Keratinocyte (primary cell): ENCODE results near the gene SP110.

Experiments used
- EZH2 ChIP-seq: IDR thresholded peaks from one replicate; pipeline ENCODE4 v1.6.1; 2012; ENCODE audit warnings: inconsistent platforms, mild to moderate bottlenecking, low read length, moderate library complexity
- TF ChIP-seq, protein P1 (sequence below), 3 experiments: IDR thresholded peaks in 1 of 3; conservative IDR thresholded peaks in 1 of 3; optimal IDR thresholded peaks in 1 of 3; 2 replicates in 2 of 3; 3 replicates in 1 of 3; pipeline versions ENCODE3 to v1.5.1; 2011; ENCODE audit warnings: low read length in 3 of 3, mild to moderate bottlenecking in 3 of 3, moderate library complexity in 2 of 3, control low read depth in 1 of 3, inconsistent platforms in 1 of 3; ENCODE audit not compliant: insufficient read depth in 2 of 3; ENCODE audit errors: extremely low read depth in 1 of 3

DNA sequence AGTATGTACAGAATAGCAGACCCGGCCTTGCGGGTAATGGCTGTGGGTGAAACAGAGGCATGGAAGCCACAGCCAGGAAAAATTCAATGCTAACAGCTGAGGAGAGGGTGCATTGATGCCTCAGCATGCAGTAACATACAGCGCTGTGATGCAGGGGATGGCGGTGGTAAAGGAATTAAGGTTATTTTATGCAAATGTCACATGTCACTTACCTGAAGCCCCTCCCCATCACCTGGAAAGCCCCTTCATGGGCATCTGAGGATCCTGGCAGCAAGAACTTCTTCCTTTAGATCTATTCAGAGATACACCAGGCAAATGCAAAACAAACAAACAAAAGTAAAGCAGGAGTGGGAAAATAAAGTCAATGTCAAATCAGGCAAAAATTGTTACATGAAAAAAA lies 1.7 kb upstream of the SP110 start:
- TF ChIP-seq, protein P1, sequence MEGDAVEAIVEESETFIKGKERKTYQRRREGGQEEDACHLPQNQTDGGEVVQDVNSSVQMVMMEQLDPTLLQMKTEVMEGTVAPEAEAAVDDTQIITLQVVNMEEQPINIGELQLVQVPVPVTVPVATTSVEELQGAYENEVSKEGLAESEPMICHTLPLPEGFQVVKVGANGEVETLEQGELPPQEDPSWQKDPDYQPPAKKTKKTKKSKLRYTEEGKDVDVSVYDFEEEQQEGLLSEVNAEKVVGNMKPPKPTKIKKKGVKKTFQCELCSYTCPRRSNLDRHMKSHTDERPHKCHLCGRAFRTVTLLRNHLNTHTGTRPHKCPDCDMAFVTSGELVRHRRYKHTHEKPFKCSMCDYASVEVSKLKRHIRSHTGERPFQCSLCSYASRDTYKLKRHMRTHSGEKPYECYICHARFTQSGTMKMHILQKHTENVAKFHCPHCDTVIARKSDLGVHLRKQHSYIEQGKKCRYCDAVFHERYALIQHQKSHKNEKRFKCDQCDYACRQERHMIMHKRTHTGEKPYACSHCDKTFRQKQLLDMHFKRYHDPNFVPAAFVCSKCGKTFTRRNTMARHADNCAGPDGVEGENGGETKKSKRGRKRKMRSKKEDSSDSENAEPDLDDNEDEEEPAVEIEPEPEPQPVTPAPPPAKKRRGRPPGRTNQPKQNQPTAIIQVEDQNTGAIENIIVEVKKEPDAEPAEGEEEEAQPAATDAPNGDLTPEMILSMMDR (optimal IDR thresholded peaks at IDR 0.05 in 1 of 3, IDR thresholded peaks at IDR 0.05 in 1 of 3, conservative IDR thresholded peaks at IDR 0.05 in 1 of 3; ENCODE audit: extremely low read depth in 1 of 3, insufficient read depth in 2 of 3, low read length in 3 of 3), result no peak
- no peak for TF ChIP-seq EZH2
